RKO (cell line): ENCODE results near the gene GAB1.

ENCODE experiments used
- DNase-seq: peaks from one replicate; pipeline ENCODE4 v3.0.0-alpha.2; 2016; ENCODE audit warnings: low spot score

Gene GAB1

GRCh38 chr4:143336781-143337599 is at the start of gene GAB1:
TSS of gene GAB1 (plus strand) at chr4:143336876. CDS start at chr4:143337189, 313 bp downstream.
- peak; percentile 85 for DNase-seq

- no peak for DNase-seq
Observed at GRCh38 chr4:143287572-143287923, 49.1 kb upstream of the GAB1 start.

GRCh38 chr4:143288171-143288570 is 48.5 kb upstream of the GAB1 start:
- no peak for DNase-seq

GRCh38 chr4:143289370-143289769 is 47.3 kb upstream of the GAB1 start:
- no peak for DNase-seq

GRCh38 chr4:143291314-143291713 is 45.4 kb upstream of the GAB1 start:
- no peak for DNase-seq

GRCh38 chr4:143292858-143293257 is 43.8 kb upstream of the GAB1 start:
- no peak for DNase-seq

GRCh38 chr4:143294310-143294709 is 42.4 kb upstream of the GAB1 start:
- no peak for DNase-seq

GRCh38 chr4:143294710-143295275 is 41.9 kb upstream of the GAB1 start:
- DNase-seq: no peak

- DNase-seq: no peak
Observed at GRCh38 chr4:143296397-143297067, 40.1 kb upstream of the GAB1 start.

GRCh38 chr4:143300860-143301259 is 35.8 kb upstream of the GAB1 start:
- DNase-seq: no peak

GRCh38 chr4:143302536-143302935 is 34.1 kb upstream of the GAB1 start:
- no peak for DNase-seq

- DNase-seq: no peak
Observed at GRCh38 chr4:143306788-143307187, 29.9 kb upstream of the GAB1 start.

GRCh38 chr4:143307531-143307930 is 29.1 kb upstream of the GAB1 start:
- no peak for DNase-seq

GRCh38 chr4:143308377-143308776 is 28.3 kb upstream of the GAB1 start:
- DNase-seq: no peak

GRCh38 chr4:143311924-143312323 is 24.8 kb upstream of the GAB1 start:
- no peak for DNase-seq

- no peak for DNase-seq
Observed at GRCh38 chr4:143313521-143313920, 23.2 kb upstream of the GAB1 start.

- DNase-seq: no peak
Observed at GRCh38 chr4:143313996-143314395, 22.7 kb upstream of the GAB1 start.

- DNase-seq: no peak
Observed at GRCh38 chr4:143320113-143320512, 16.6 kb upstream of the GAB1 start.

GRCh38 chr4:143326735-143327134 is 9.9 kb upstream of the GAB1 start:
- DNase-seq: no peak

- DNase-seq: no peak
Observed at GRCh38 chr4:143329985-143330384, 6.7 kb upstream of the GAB1 start.

- DNase-seq: peak; percentile 80
Observed at GRCh38 chr4:143335979-143336780, 496 bp upstream of the GAB1 start.

- DNase-seq: peak; percentile 34
Observed at GRCh38 chr4:143337600-143338287, 1.1 kb downstream of the GAB1 start.
